Astrocyte of the spinal cord (primary cell): ENCODE data around the gene UTY.

Experiments
- DNase-seq: peaks from one replicate; pipeline ENCODE4 v3.0.0; 2011; ENCODE audit warnings: low read depth, low spot score
- H3K4me3 ChIP-seq: 2 replicates; pipeline ENCODE4 v1.5.1; 2011; ENCODE audit warnings: low read depth, mild to moderate bottlenecking, low read length, moderate library complexity
- CTCF ChIP-seq: IDR thresholded peaks from 2 replicates; pipeline ENCODE4 v1.5.1; 2012; ENCODE audit warnings: low read depth, mild to moderate bottlenecking, low read length, inconsistent platforms
- in situ Hi-C: cut with HindIII; loops from 2 replicates; pipeline ENCODE4 v1.10.0; 2017; ENCODE audit warnings: low sequenced_read_pairs

Gene UTY

DNA sequence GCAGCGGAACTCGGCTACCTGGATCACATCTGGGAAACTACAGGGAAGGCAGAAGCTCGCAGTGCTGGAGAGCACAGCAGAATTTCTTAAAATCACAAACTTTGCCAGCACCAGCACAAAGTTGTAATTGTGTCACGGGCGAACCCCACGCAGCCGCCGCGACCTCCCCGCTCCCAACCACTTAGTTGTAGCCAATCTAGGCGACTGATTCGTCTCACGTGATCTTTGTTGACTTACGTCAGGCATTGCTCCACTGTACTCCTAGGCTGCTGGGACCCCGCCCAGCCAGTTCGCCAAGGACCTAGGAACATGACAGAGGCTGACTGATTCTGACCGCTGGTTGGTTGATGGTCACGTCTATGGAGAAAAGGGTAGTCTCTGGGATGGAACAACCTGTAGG is at the start of gene UTY:
Gene UTY (minus strand): TSS at position 206 of the 400 bp plus-strand sequence. CDS start 368 bp downstream, outside the sequence.
- no peak for DNase-seq
- no peak for TF ChIP-seq CTCF

GRCh38 chrY:13520474-13520873 is 40.6 kb upstream of the UTY start:
- TF ChIP-seq CTCF, result no peak
- no peak overlapping the region for H3K4me3 ChIP-seq
- in situ Hi-C loops, result no loop called here
- no peak for DNase-seq

More for the DNA sequence above, at the start of gene UTY:
- in situ Hi-C loops, result no loop called here
- no peak within 1 kb of the TSS for H3K4me3 ChIP-seq

GRCh38 chrY:13501215-13501614 is 21.4 kb upstream of the UTY start:
- in situ Hi-C loops, result no loop called here
- no peak for TF ChIP-seq CTCF
- no peak overlapping the region for H3K4me3 ChIP-seq
- DNase-seq, result no peak

- no peak for TF ChIP-seq CTCF
- in situ Hi-C loops, result no loop called here
- no peak overlapping the region for H3K4me3 ChIP-seq
- no peak for DNase-seq
Observed at GRCh38 chrY:13493737-13494136, 13.9 kb upstream of the UTY start.

DNA sequence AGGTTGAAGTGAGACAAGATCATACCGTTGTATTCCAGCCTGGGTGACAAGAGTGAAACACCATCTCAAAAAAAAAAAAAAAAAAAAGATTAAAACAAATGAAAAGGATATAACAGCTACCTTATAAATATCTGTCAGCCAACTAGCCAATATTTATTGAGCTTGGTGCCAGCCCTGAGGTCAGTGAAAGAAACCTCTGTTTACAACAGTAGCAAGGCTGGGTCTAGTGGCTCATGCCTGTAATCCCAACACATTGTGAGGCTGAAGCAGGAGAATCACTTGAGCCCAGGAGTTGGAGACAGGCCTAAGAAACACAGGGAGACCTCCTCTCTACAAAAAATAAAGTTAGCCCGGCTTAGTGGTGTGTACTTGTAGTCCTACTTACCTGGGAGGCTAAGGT is 12.6 kb upstream of the UTY start:
- H3K4me3 ChIP-seq, result no peak overlapping the region
- no peak for DNase-seq
- no peak for TF ChIP-seq CTCF
- in situ Hi-C loops, result no loop called here

GRCh38 chrY:13488738-13489137 is 8.9 kb upstream of the UTY start:
- no peak overlapping the region for H3K4me3 ChIP-seq
- no peak for TF ChIP-seq CTCF
- in situ Hi-C loops, result no loop called here
- no peak for DNase-seq
